GM23338 (cell line): ENCODE measurements around the gene MAPRE2. TPM values are rescaled to one million over a fixed set of nuclear protein-coding genes. Genes with fewer than 3 reads are reported as not detected.

Experiments used
- ATAC-seq: fragments of 200-7000 bp; cut with Tn5 transposase; 3 replicates; pipeline ENCODE4 v1.9.1; 2020
- DNase-seq: peaks from one replicate; pipeline ENCODE4 v3.0.0-alpha.2; 2015; ENCODE audit warnings: low spot score
- H2AFZ ChIP-seq: fragments of 200-600 bp; sonication (generic); 2 replicates; pipeline ENCODE4 v1.8.0; 2016; ENCODE audit warnings: antibody characterized with exemption, mild to moderate bottlenecking, moderate library complexity
- H3F3A ChIP-seq: fragments of 200-600 bp; sonication (generic); replicated peaks from 2 replicates; pipeline ENCODE4 v1.8.0; 2017; ENCODE audit warnings: antibody characterized with exemption, mixed run types, low read depth
- H3K27ac ChIP-seq: fragments of 200-600 bp; sonication (generic); 2 replicates; pipeline ENCODE4 v1.6.1; 2016; ENCODE audit warnings: low read depth
- H3K27me3 ChIP-seq: fragments of 200-600 bp; sonication (generic); 2 replicates; pipeline ENCODE4 v1.8.0; 2016; ENCODE audit warnings: mild to moderate bottlenecking, mixed run types, moderate library complexity; ENCODE audit not compliant: insufficient read depth
- H3K36me3 ChIP-seq: fragments of 200-600 bp; sonication (generic); 2 replicates; pipeline ENCODE4 v1.8.0; 2016; ENCODE audit warnings: mild to moderate bottlenecking; ENCODE audit not compliant: insufficient read depth
- H3K4me1 ChIP-seq: fragments of 200-600 bp; sonication (generic); 2 replicates; pipeline ENCODE4 v1.8.0; 2016; ENCODE audit warnings: mild to moderate bottlenecking, moderate library complexity; ENCODE audit not compliant: insufficient read depth
- H3K4me2 ChIP-seq: fragments of 200-600 bp; sonication (generic); 2 replicates; pipeline ENCODE4 v1.7.1; 2017; ENCODE audit warnings: mixed run types
- H3K4me3 ChIP-seq: fragments of 200-600 bp; sonication (generic); 2 replicates; pipeline ENCODE4 v1.6.1; 2016; ENCODE audit warnings: mixed run types
- H3K79me2 ChIP-seq: fragments of 200-600 bp; sonication (generic); replicated peaks from 2 replicates; pipeline ENCODE4 v1.8.0; 2017; ENCODE audit warnings: mild to moderate bottlenecking; ENCODE audit not compliant: insufficient read depth
- H3K9me2 ChIP-seq: fragments of 200-600 bp; sonication (generic); 2 replicates; pipeline ENCODE4 v1.8.0; 2017; ENCODE audit not compliant: insufficient read depth
- H4K20me1 ChIP-seq: fragments of 200-600 bp; sonication (generic); replicated peaks from 2 replicates; pipeline ENCODE4 v1.8.0; 2017; ENCODE audit warnings: mild to moderate bottlenecking; ENCODE audit not compliant: insufficient read depth
- H3K27ac Mint-ChIP-seq: 2 replicates; pipeline ENCODE4 v1.8.0; 2020; ENCODE audit warnings: inconsistent platforms, mild to moderate bottlenecking, moderate library complexity, mixed read lengths
- H3K27me3 Mint-ChIP-seq: 3 replicates; pipeline ENCODE4 v1.8.0; 2022; ENCODE audit warnings: low read depth, mild to moderate bottlenecking, moderate library complexity, mixed read lengths, inconsistent platforms; ENCODE audit not compliant: insufficient read depth, poor library complexity
- H3K36me3 Mint-ChIP-seq: 3 replicates; pipeline ENCODE4 v1.8.0; 2021; ENCODE audit warnings: low read depth, mild to moderate bottlenecking, inconsistent platforms, moderate library complexity, mixed read lengths
- H3K4me1 Mint-ChIP-seq: 3 replicates; pipeline ENCODE4 v1.8.0; 2020; ENCODE audit warnings: mild to moderate bottlenecking, inconsistent platforms, mixed read lengths
- H3K4me3 Mint-ChIP-seq: 3 replicates; pipeline ENCODE4 v1.8.0; 2021; ENCODE audit warnings: moderate library complexity, mild to moderate bottlenecking, inconsistent platforms, mixed read lengths
- H3K9me3 Mint-ChIP-seq: 3 replicates; pipeline ENCODE4 v1.8.0; 2020; ENCODE audit warnings: moderate library complexity, mild to moderate bottlenecking, inconsistent platforms, mixed read lengths
- CREB1 ChIP-seq: fragments of 250-450 bp; sonication (Bioruptor Pico); IDR thresholded peaks from 2 replicates; pipeline ENCODE4 v1.5.0; 2020; ENCODE audit warnings: low read depth, mild to moderate bottlenecking, moderate library complexity
- CTCF ChIP-seq, 2 experiments: fragments of 200-600 bp in 1 of 2; sonication (generic) in 1 of 2; conservative IDR thresholded peaks; 2 replicates each; pipeline versions ENCODE4 v1.5.1 to v1.6.1; 2016 to 2017; ENCODE audit warnings: antibody characterized with exemption in 2 of 2, low read depth in 2 of 2, mild to moderate bottlenecking in 2 of 2, moderate library complexity in 1 of 2
- ETS1 ChIP-seq: IDR thresholded peaks from 2 replicates; pipeline ENCODE4 v1.6.1; 2016; ENCODE audit warnings: antibody characterized with exemption
- EZH2phosphoT487 ChIP-seq: fragments of 200-600 bp; sonication (generic); IDR thresholded peaks from one replicate; pipeline ENCODE4 v1.8.1; 2018; ENCODE audit warnings: antibody characterized with exemption; ENCODE audit not compliant: unreplicated experiment
- REST ChIP-seq: IDR thresholded peaks from one replicate; pipeline ENCODE4 v1.6.1; 2018; ENCODE audit warnings: antibody characterized with exemption; ENCODE audit not compliant: unreplicated experiment
- STAT1 ChIP-seq: IDR thresholded peaks from one replicate; pipeline ENCODE4 v1.6.1; 2016; ENCODE audit warnings: antibody characterized with exemption; ENCODE audit not compliant: unreplicated experiment
- ZNF462 ChIP-seq: fragments of 250-450 bp; sonication (Bioruptor Pico); IDR thresholded peaks from 2 replicates; pipeline ENCODE4 v1.5.0; 2020; ENCODE audit warnings: mild to moderate bottlenecking, moderate library complexity
- polyA plus RNA-seq: library from polyadenylated mRNA; unstranded; fragments of >200 nt; fragmentation: Nextera tagmentation; extraction: Ambion mirVana; gene quantifications from 2 replicates; pipeline ENCODE4 v1.2.1, GENCODE V29; 2016
- total RNA-seq: library from RNA; depleted of rRNA; stranded (reverse); fragments of >200 nt; shearing (Covaris generic); gene quantifications from 2 replicates; pipeline ENCODE4 v1.2.3, GENCODE V29; 2014

The MAPRE2 gene
- total and polyA plus RNA-seq, 2 experiments from 2014 or later, result 17.8 to 40.4 TPM

- no peaks in the 10 kb centered on the region for H3K36me3 ChIP-seq
- H3K27ac ChIP-seq, result no peak overlapping the region
- no peaks in the 10 kb centered on the region for H3K4me1 ChIP-seq
- H2AFZ ChIP-seq, result no peak overlapping the region
- DNase-seq (peak; percentile 89), ATAC-seq (peak; percentile 92)
- H3F3A ChIP-seq, result no peaks in the 10 kb centered on the region
- no peak overlapping the region for H3K4me3 ChIP-seq
- no peak overlapping the region for H3K4me2 ChIP-seq
- no peaks in the 10 kb centered on the region for H3K36me3 Mint-ChIP-seq
- no peaks in the 10 kb centered on the region for H3K9me2 ChIP-seq
- H3K79me2 ChIP-seq, result no peaks in the 10 kb centered on the region
- no peaks in the 10 kb centered on the region for H3K4me1 Mint-ChIP-seq
- no peaks in the 10 kb centered on the region for H3K9me3 Mint-ChIP-seq
- no peak overlapping the region for H3K27ac Mint-ChIP-seq
- no peaks in the 10 kb centered on the region for H4K20me1 ChIP-seq
- no peaks in the 10 kb centered on the region for H3K27me3 Mint-ChIP-seq
- peak; percentile 72 to 79 for TF ChIP-seq CTCF (conservative IDR thresholded peaks at IDR 0.05; ENCODE audit: low read depth in 2 of 2)
- no peak for TF ChIP-seq REST
- no peak for TF ChIP-seq CREB1 (CRISPR knock-in tag)
- no peak overlapping the region for H3K4me3 Mint-ChIP-seq
- H3K27me3 ChIP-seq, result no peaks in the 10 kb centered on the region
These were observed 35.1 kb upstream of the MAPRE2 start for GRCh38 chr18:35005963-35006577.

GRCh38 chr18:35010156-35010555 lies 31.1 kb upstream of the MAPRE2 start:
- Mint-ChIP-seq H3K27ac (no peak overlapping the region), H3K4me1 (no peaks in the 10 kb centered on the region)
- no peak overlapping the region for H3K4me3 ChIP-seq
- TF ChIP-seq ETS1, result no peak
- TF ChIP-seq ZNF462, result no peak
- TF ChIP-seq STAT1, result no peak
- TF ChIP-seq EZH2phosphoT487, result no peak

More at GRCh38 chr18:35010156-35010555, 31.1 kb upstream of the MAPRE2 start:
- ATAC-seq, result no peak
- Histone ChIP-seq H4K20me1 (no peaks in the 10 kb centered on the region), H3K36me3 (no peaks in the 10 kb centered on the region), H3K9me2 (no peaks in the 10 kb centered on the region), H3K4me2 (no peak overlapping the region), H2AFZ (no peak overlapping the region), H3K27me3 (no peaks in the 10 kb centered on the region), H3K4me1 (no peaks in the 10 kb centered on the region), H3K79me2 (no peaks in the 10 kb centered on the region), H3F3A (no peaks in the 10 kb centered on the region), H3K27ac (no peak overlapping the region)
- no peak for DNase-seq
- H3K36me3 Mint-ChIP-seq, result no peaks in the 10 kb centered on the region
- no peak overlapping the region for H3K4me3 Mint-ChIP-seq
- no peaks in the 10 kb centered on the region for H3K27me3 Mint-ChIP-seq
- no peaks in the 10 kb centered on the region for H3K9me3 Mint-ChIP-seq
